ENCODE data around the gene SESN1. TPM values are rescaled to one million over a fixed set of nuclear protein-coding genes. Genes with fewer than 3 reads are reported as not detected.

Gene SESN1
- total RNA-seq, 1 experiment from 2014 or later: 17.5 TPM

GRCh38 chr6:108993876-108994275 is 100.8 kb downstream of the SESN1 start:
- no peaks in the 10 kb centered on the region for H3K79me1 ChIP-seq (ENCODE audit: insufficient read depth, low read depth, low read length, poor library complexity, severe bottlenecking)
- H4K5ac ChIP-seq (ENCODE audit: insufficient read length, low read depth, low read length): no peak overlapping the region
- H2AFZ ChIP-seq (ENCODE audit: low read length): no peak overlapping the region
- Mint-ChIP-seq H3K4me1 (no peaks in the 10 kb centered on the region), H3K27ac (no peak overlapping the region), H3K27me3 (ENCODE audit: low read depth) (no peaks in the 10 kb centered on the region), H3K9me3 (no peaks in the 10 kb centered on the region), H3K36me3 (ENCODE audit: insufficient read depth in 1 of 3, low read depth in 3 of 3) (peaks cover 2 to 56% (median 29%) of the 10 kb centered on the region in 3 experiments; a peak in 5 of 7 replicates), H3K4me3 (no peak overlapping the region)
- H4K91ac ChIP-seq (ENCODE audit: insufficient read length, low read depth, low read length): no peak overlapping the region
- H3K23ac ChIP-seq (ENCODE audit: insufficient read length, low read depth, low read length): no peak overlapping the region
- no peak overlapping the region for H2BK15ac ChIP-seq (ENCODE audit: low read depth, low read length)
- no peak overlapping the region for H4K8ac ChIP-seq (replicated peaks; ENCODE audit: insufficient read length, low read depth, low read length)
- H3K27me3 ChIP-seq (ENCODE audit: insufficient read depth, low read length): no peaks in the 10 kb centered on the region
- DNase-seq: no peak
- H3K9me3 ChIP-seq (ENCODE audit: control insufficient read depth, low read depth, low read length): no peaks in the 10 kb centered on the region
- no peak overlapping the region for H2BK20ac ChIP-seq (ENCODE audit: low read depth, low read length, poor library complexity, severe bottlenecking)
- H3K4me1 ChIP-seq (ENCODE audit: insufficient read depth, low read length): no peaks in the 10 kb centered on the region
- no peak overlapping the region for H2BK12ac ChIP-seq (ENCODE audit: insufficient read length, low read depth, low read length)
- H3K14ac ChIP-seq (ENCODE audit: insufficient read depth, low read length): no peak overlapping the region
- H3K27ac ChIP-seq (ENCODE audit: insufficient read length, low read depth, low read length): no peak overlapping the region
- H3K9ac ChIP-seq (ENCODE audit: extremely low read depth, insufficient read length, low read length): no peak overlapping the region
- no peak overlapping the region for H2AK5ac ChIP-seq (ENCODE audit: insufficient read length, low read length)
- no peaks in the 10 kb centered on the region for H3K79me2 ChIP-seq (ENCODE audit: insufficient read depth, low read length)
- no peak overlapping the region for H3K4me2 ChIP-seq (ENCODE audit: insufficient read depth, insufficient read length, low read length)
- TF ChIP-seq CTCF (conservative IDR thresholded peaks at IDR 0.05): no peak
- H3K4ac ChIP-seq (ENCODE audit: low read depth, low read length): no peak overlapping the region
- no peaks in the 10 kb centered on the region for H4K20me1 ChIP-seq (ENCODE audit: control insufficient read depth, insufficient read depth, insufficient read length)
- H2BK120ac ChIP-seq (ENCODE audit: low read depth, low read length, poor library complexity, severe bottlenecking): no peak overlapping the region
- no peaks in the 10 kb centered on the region for H3K23me2 ChIP-seq (ENCODE audit: insufficient read length, low read depth, low read length, poor library complexity, severe bottlenecking)
- no peak overlapping the region for H3K18ac ChIP-seq (ENCODE audit: insufficient read length, low read depth, low read length)
- H3K56ac ChIP-seq (ENCODE audit: insufficient read length, low read depth, low read length): no peak overlapping the region
- H3T11ph ChIP-seq (ENCODE audit: low read length): no peak overlapping the region
- WGBS (ENCODE audit: extremely low coverage, insufficient read length, low lambda C conversion rate): no CpG with 5 or more reads among the region's 3 CpGs
- no peak overlapping the region for H2BK5ac ChIP-seq (ENCODE audit: insufficient read length, low read length)

All from H9 (cell line).